ENCODE data around the gene OSBP2.

- TF ChIP-seq POLR2A (IDR thresholded peaks at IDR 0.05) (no peak), CTCF (IDR thresholded peaks at IDR 0.05) (no peak)
Measured at GRCh38 chr22:30941363-30941740, 246.7 kb downstream of the OSBP2 start.

Measured in right lobe of liver (tissue), 4 donors.